Measurements from ENCODE around the gene GOT1.

Gene GOT1

GRCh38 chr10:99432881-99433280 lies 2.5 kb upstream of the GOT1 start:
- DNase-seq: no peak

GRCh38 chr10:99432047-99432446 lies 1.6 kb upstream of the GOT1 start:
- no peak for DNase-seq

- peak; percentile 21 for DNase-seq
These were observed 851 bp upstream of the GOT1 start for GRCh38 chr10:99431190-99431760.

GRCh38 chr10:99430116-99430450 lies 341 bp downstream of the GOT1 start:
- DNase-seq: no peak

GRCh38 chr10:99429517-99430095 lies 818 bp downstream of the GOT1 start:
- DNase-seq: no peak

- DNase-seq: no peak
These were observed 2.7 kb downstream of the GOT1 start for GRCh38 chr10:99427566-99428190.

- DNase-seq: no peak
These were observed 3.7 kb downstream of the GOT1 start for GRCh38 chr10:99426689-99427088.

GRCh38 chr10:99425204-99425603 lies 5.2 kb downstream of the GOT1 start:
- no peak for DNase-seq

- no peak for DNase-seq
These were observed 5.8 kb downstream of the GOT1 start for GRCh38 chr10:99424656-99425055.

- DNase-seq: no peak
These were observed 7.8 kb downstream of the GOT1 start for GRCh38 chr10:99422529-99423096.

- peak; percentile 21 for DNase-seq
These were observed 9.1 kb downstream of the GOT1 start for GRCh38 chr10:99421233-99421739.

- DNase-seq: no peak
These were observed 10.7 kb downstream of the GOT1 start for GRCh38 chr10:99419688-99420087.

GRCh38 chr10:99418910-99419624 lies 11.4 kb downstream of the GOT1 start:
- DNase-seq: no peak

GRCh38 chr10:99412099-99412498 lies 18.3 kb downstream of the GOT1 start:
- no peak for DNase-seq

- no peak for DNase-seq
These were observed 18.9 kb downstream of the GOT1 start for GRCh38 chr10:99411546-99411945.

- no peak for DNase-seq
These were observed 19.5 kb downstream of the GOT1 start for GRCh38 chr10:99410876-99411275.

GRCh38 chr10:99410146-99410545 lies 20.3 kb downstream of the GOT1 start:
- no peak for DNase-seq

- no peak for DNase-seq
These were observed 24.3 kb downstream of the GOT1 start for GRCh38 chr10:99406149-99406548.

- DNase-seq: no peak
These were observed 26.8 kb downstream of the GOT1 start for GRCh38 chr10:99403674-99404073.

- DNase-seq: no peak
These were observed 30.8 kb downstream of the GOT1 start for GRCh38 chr10:99399664-99400063.

- no peak for DNase-seq
These were observed 34.0 kb downstream of the GOT1 start for GRCh38 chr10:99396471-99396870.

- peak; percentile 65 for DNase-seq
These were observed 34.5 kb downstream of the GOT1 start for GRCh38 chr10:99395750-99396445.

Measured in NCI-H2029 (cell line).